Lower leg skin (tissue), 3 donors: ENCODE results near the gene TRMT1.

Experiments
- CTCF ChIP-seq, 3 donors: fragments of 450-650 bp; IDR thresholded peaks; one replicate each; pipeline ENCODE4 v1.5.1; 2016; ENCODE audit warnings: antibody characterized with exemption in 3 of 3, mild to moderate bottlenecking in 3 of 3, moderate library complexity in 2 of 3
- POLR2A ChIP-seq, 2 donors: fragments of 450-650 bp; IDR thresholded peaks; one replicate each; pipeline ENCODE4 v1.6.1; 2016 to 2017; ENCODE audit warnings: antibody characterized with exemption in 2 of 2, mild to moderate bottlenecking in 1 of 2, moderate library complexity in 1 of 2

DNA sequence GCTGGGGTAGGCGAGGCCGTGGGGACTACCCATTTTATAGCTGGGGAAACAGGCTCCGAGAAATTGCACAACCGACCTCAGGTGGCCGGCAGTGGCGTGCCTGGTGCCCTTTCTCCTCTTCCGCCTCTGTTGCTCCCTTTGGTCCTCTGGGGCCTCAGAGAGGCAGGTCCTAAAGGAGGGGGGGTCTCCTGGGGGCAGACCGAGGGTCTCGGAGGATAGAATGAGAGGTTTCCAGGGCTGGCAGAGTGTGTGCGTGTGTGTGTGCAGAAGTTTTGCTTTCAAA, 22.3 kb upstream of the TRMT1 start:
- no peak for TF ChIP-seq CTCF (IDR thresholded peaks at IDR 0.05)
- TF ChIP-seq POLR2A (IDR thresholded peaks at IDR 0.05), result no peak
